Testis (tissue), 2 donors: Measurements from ENCODE around the gene CSRNP2.

ENCODE experiments used
- POLR2A ChIP-seq: fragments of 450-650 bp; IDR thresholded peaks from one replicate; pipeline ENCODE4 v1.6.1; 2017; ENCODE audit warnings: antibody characterized with exemption, mild to moderate bottlenecking, moderate library complexity
- TF ChIP-seq, protein P1 (sequence below), 3 experiments: fragments of 450-650 bp in 2 of 3; fragments of 200-600 bp in 1 of 3; sonication (generic) in 1 of 3; IDR thresholded peaks; one replicate each; pipeline ENCODE4 v1.5.1; 2016 to 2019; ENCODE audit warnings: antibody characterized with exemption in 3 of 3, mild to moderate bottlenecking in 2 of 3, moderate library complexity in 1 of 3

DNA sequence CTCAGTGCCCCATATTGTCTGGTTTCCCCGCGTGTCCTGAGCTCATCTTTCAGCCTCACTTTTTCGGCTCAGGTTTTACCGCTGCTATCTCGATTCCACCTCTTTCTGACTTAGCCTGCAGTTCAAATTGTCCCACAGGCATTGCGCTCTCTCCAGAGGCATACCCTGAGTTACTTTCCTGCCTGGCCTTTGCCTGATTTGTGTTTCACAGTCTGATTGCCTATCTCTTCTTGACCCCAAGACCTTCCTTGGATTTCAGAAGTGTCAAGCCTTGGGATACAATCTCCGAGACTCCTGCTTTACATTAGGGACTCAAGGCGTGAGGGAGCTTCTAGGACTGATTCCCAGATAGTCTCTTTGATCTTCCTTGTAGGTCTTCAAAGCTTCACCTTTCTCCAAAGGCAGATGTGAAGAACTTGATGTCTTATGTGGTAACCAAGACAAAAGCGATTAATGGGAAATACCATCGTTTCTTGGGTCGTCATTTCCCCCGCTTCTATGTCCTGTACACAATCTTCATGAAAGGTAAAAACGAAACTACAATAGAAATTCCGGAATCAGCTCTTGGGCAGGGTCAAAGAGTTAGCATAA, 34.6 kb downstream of the CSRNP2 start:
- no peak for TF ChIP-seq POLR2A
- TF ChIP-seq, protein P1, sequence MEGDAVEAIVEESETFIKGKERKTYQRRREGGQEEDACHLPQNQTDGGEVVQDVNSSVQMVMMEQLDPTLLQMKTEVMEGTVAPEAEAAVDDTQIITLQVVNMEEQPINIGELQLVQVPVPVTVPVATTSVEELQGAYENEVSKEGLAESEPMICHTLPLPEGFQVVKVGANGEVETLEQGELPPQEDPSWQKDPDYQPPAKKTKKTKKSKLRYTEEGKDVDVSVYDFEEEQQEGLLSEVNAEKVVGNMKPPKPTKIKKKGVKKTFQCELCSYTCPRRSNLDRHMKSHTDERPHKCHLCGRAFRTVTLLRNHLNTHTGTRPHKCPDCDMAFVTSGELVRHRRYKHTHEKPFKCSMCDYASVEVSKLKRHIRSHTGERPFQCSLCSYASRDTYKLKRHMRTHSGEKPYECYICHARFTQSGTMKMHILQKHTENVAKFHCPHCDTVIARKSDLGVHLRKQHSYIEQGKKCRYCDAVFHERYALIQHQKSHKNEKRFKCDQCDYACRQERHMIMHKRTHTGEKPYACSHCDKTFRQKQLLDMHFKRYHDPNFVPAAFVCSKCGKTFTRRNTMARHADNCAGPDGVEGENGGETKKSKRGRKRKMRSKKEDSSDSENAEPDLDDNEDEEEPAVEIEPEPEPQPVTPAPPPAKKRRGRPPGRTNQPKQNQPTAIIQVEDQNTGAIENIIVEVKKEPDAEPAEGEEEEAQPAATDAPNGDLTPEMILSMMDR (IDR thresholded peaks at IDR 0.05): no peak
